GM12801 (cell line): ENCODE data around the gene ACOXL.

Experiments
- CTCF ChIP-seq: IDR thresholded peaks from one replicate; pipeline ENCODE4 v1.5.1; 2011; ENCODE audit warnings: control low read depth; ENCODE audit not compliant: insufficient read length; ENCODE audit errors: extremely low read depth

ACOXL gene

GRCh38 chr2:110732422-110733413 lies at the start of gene ACOXL:
ACOXL (plus strand) TSS chr2:110732573; CDS start chr2:110768390, 35,817 bp downstream.
- no peak for TF ChIP-seq CTCF

GRCh38 chr2:110682872-110683271 lies 49.5 kb upstream of the ACOXL start:
- no peak for TF ChIP-seq CTCF

GRCh38 chr2:110688594-110689091 lies 43.7 kb upstream of the ACOXL start:
- no peak for TF ChIP-seq CTCF

GRCh38 chr2:110690083-110690965 lies 42.0 kb upstream of the ACOXL start:
- no peak for TF ChIP-seq CTCF

- no peak for TF ChIP-seq CTCF
These were observed 40.6 kb upstream of the ACOXL start for GRCh38 chr2:110691612-110692258.

- TF ChIP-seq CTCF, result no peak
These were observed 29.6 kb upstream of the ACOXL start for GRCh38 chr2:110702514-110703380.
